K562 (cell line): ENCODE measurements around the gene STRA6. TPM values are rescaled to one million over a fixed set of nuclear protein-coding genes. Genes with fewer than 3 reads are reported as not detected.
A peak's percentile ranks its signal among the peaks of the same experiment; 100 is the strongest.

Experiments used
- ATAC-seq: fragments of 200-7000 bp; cut with Tn5 transposase; 3 replicates; pipeline ENCODE4 v1.9.1; 2020; ENCODE audit warnings: moderate library complexity
- BruUV-seq: library from RNA; stranded (reverse); fragments of 400-500 nt; replicated peaks from 2 replicates; lab custom pipeline; 2021; lab: Mats Ljungman, UMichigan
- CTCF ChIA-PET: fragments of 300-600 bp; formaldehyde crosslinking; extraction: SDS; loops from one replicate; lab custom pipeline; 2021; ENCODE audit warnings: low intra/inter-chr PET ratio; lab: Yijun Ruan, JAX
- POLR2A ChIA-PET: fragments of 300-600, 350-650 bp; sonication (Branson Sonifier 250); formaldehyde crosslinking; extraction: SDS; loops from one replicate; lab custom pipeline; 2021; ENCODE audit warnings: antibody characterized with exemption, inconsistent platforms; lab: Yijun Ruan, JAX
- DNase-seq, 4 experiments: peaks; one replicate each; pipeline versions ENCODE4 v3.0.0 to v3.0.0-alpha.2; 2011 to 2018; ENCODE audit warnings: low spot score in 3 of 4, mixed read lengths in 3 of 4; ENCODE audit errors: extremely low read depth in 1 of 4
- FAIRE-seq: peaks from 2 replicates; lab custom pipeline; 2011; peaks lifted over from hg19 to GRCh38; lab: Jason Lieb, UNC
- H2AFZ ChIP-seq: 2 replicates; pipeline ENCODE4 v1.6.0; 2011; ENCODE audit warnings: low read depth, low read length, control low read depth, inconsistent platforms
- H3K27ac ChIP-seq: fragments of 200-600 bp; 3 replicates; pipeline ENCODE4 v1.8.0; 2011; ENCODE audit warnings: low read depth, mild to moderate bottlenecking, control low read depth, inconsistent platforms, low read length, moderate library complexity, mixed read lengths; ENCODE audit errors: extremely low read depth
- H3K27me3 ChIP-seq, 2 experiments: fragments of 300-600 bp in 1 of 2; 2 replicates in 1 of 2; 3 replicates in 1 of 2; pipeline versions ENCODE4 v1.6.0 to v1.8.0; 2011; ENCODE audit warnings: inconsistent platforms in 2 of 2, low read length in 2 of 2, mild to moderate bottlenecking in 1 of 2, mixed read lengths in 1 of 2, moderate library complexity in 1 of 2; ENCODE audit not compliant: control insufficient read depth in 2 of 2, insufficient read depth in 2 of 2
- H3K36me3 ChIP-seq: fragments of 300-600 bp; 3 replicates; pipeline ENCODE4 v1.8.0; 2011; ENCODE audit warnings: mild to moderate bottlenecking, low read length, inconsistent platforms; ENCODE audit not compliant: control insufficient read depth, insufficient read depth
- H3K4me1 ChIP-seq, 2 experiments: fragments of 200-600 bp in 1 of 2; replicated peaks in 1 of 2; 2 replicates in 1 of 2; 3 replicates in 1 of 2; pipeline versions ENCODE4 v1.5.1 to v1.8.0; 2011; ENCODE audit warnings: inconsistent platforms in 2 of 2, low read length in 2 of 2, mild to moderate bottlenecking in 1 of 2, mixed read lengths in 1 of 2, moderate library complexity in 1 of 2; ENCODE audit not compliant: control insufficient read depth in 2 of 2, insufficient read depth in 2 of 2
- H3K4me2 ChIP-seq: 2 replicates; pipeline ENCODE4 v1.6.1; 2011; ENCODE audit warnings: low read length, control low read depth, inconsistent platforms, mixed read lengths; ENCODE audit not compliant: insufficient read depth
- H3K4me3 ChIP-seq: fragments of 200-600 bp; sonication (generic), shearing (Covaris generic); 2 replicates; pipeline ENCODE4 v1.5.1; 2016; ENCODE audit warnings: control low read depth, inconsistent platforms
- H3K79me2 ChIP-seq: fragments of 200-600 bp; 3 replicates; pipeline ENCODE4 v1.8.0; 2011; ENCODE audit warnings: low read length, inconsistent platforms; ENCODE audit not compliant: control insufficient read depth, insufficient read depth
- H3K9ac ChIP-seq, 2 experiments: 2 replicates each; pipeline versions ENCODE4 v1.6.0 to v1.6.1; 2011; ENCODE audit warnings: low read depth in 2 of 2, low read length in 2 of 2, control low read depth in 1 of 2, inconsistent platforms in 1 of 2, mild to moderate bottlenecking in 1 of 2, mixed read lengths in 1 of 2; ENCODE audit not compliant: insufficient read depth in 1 of 2
- H3K9me1 ChIP-seq: one replicate; pipeline ENCODE4 v1.6.0; 2011; ENCODE audit warnings: inconsistent platforms, mild to moderate bottlenecking, low read length, moderate library complexity; ENCODE audit not compliant: control insufficient read depth, insufficient read depth
- H3K9me3 ChIP-seq: replicated peaks from 2 replicates; pipeline ENCODE4 v1.5.1; 2011; ENCODE audit warnings: low read depth, low read length, inconsistent platforms; ENCODE audit not compliant: control insufficient read depth, insufficient read depth
- H4K20me1 ChIP-seq: replicated peaks from 2 replicates; pipeline ENCODE4 v1.6.1; 2011; ENCODE audit warnings: low read length, inconsistent platforms, mixed read lengths; ENCODE audit not compliant: control insufficient read depth, insufficient read depth
- BMI1 ChIP-seq: fragments of 150-350 bp; IDR thresholded peaks from 2 replicates; pipeline ENCODE4 v1.6.1; 2014; ENCODE audit warnings: low read length
- CBX8 ChIP-seq: fragments of 200-600 bp; sonication (generic); IDR thresholded peaks from 2 replicates; pipeline ENCODE4 v1.6.1; 2012; ENCODE audit warnings: borderline replicate concordance, mixed run types, low read depth, mild to moderate bottlenecking, moderate library complexity, mixed read lengths, low read length, control low read depth, inconsistent platforms; ENCODE audit not compliant: poor library complexity, severe bottlenecking; ENCODE audit errors: extremely low read depth
- KHSRP ChIP-seq: fragments of 450-650 bp; IDR thresholded peaks from 2 replicates; pipeline ENCODE4 v1.6.1; 2017
- MLLT1 ChIP-seq, 2 experiments: fragments of 450-650 bp; IDR thresholded peaks; 2 replicates each; pipeline ENCODE4 v1.6.1; 2016
- NCOA4 ChIP-seq: fragments of 450-650 bp; IDR thresholded peaks from 2 replicates; pipeline ENCODE4 v1.6.1; 2018; ENCODE audit warnings: mild to moderate bottlenecking; ENCODE audit not compliant: partially characterized antibody
- NCOA6 ChIP-seq: fragments of 450-650 bp; IDR thresholded peaks from 2 replicates; pipeline ENCODE4 v1.6.1; 2017; ENCODE audit warnings: mild to moderate bottlenecking
- PCBP1 ChIP-seq: fragments of 200-400 bp; formaldehyde crosslinking; IDR thresholded peaks from 2 replicates; pipeline ENCODE4 v1.6.1; 2018; ENCODE audit warnings: mild to moderate bottlenecking, low read depth, low read length; ENCODE audit not compliant: poor library complexity, severe bottlenecking
- POLR2AphosphoS5 ChIP-seq: IDR thresholded peaks from 2 replicates; pipeline ENCODE4 v1.6.1; 2011; ENCODE audit warnings: mild to moderate bottlenecking, low read depth, low read length, moderate library complexity; ENCODE audit not compliant: control insufficient read depth, insufficient read depth
- RHOXF2B ChIP-seq: fragments of 250-450 bp; sonication (Bioruptor Pico); conservative IDR thresholded peaks from 2 replicates; pipeline ENCODE4 v1.5.1; 2021
- ZBTB1 ChIP-seq: sonication (generic); formaldehyde crosslinking; IDR thresholded peaks from 2 replicates; pipeline ENCODE4 v1.8.1; 2023; ENCODE audit warnings: missing genetic modification reagents, low read depth, mild to moderate bottlenecking, borderline replicate concordance
- ZBTB26 ChIP-seq: fragments of 450-650 bp; formaldehyde crosslinking; IDR thresholded peaks from 2 replicates; pipeline ENCODE4 v1.4.0; 2022; ENCODE audit warnings: missing genetic modification characterization
- ZFP36 ChIP-seq: fragments of 150-350 bp; IDR thresholded peaks from 2 replicates; pipeline ENCODE4 v1.6.1; 2018; ENCODE audit warnings: low read length, low read depth; ENCODE audit not compliant: partially characterized antibody
- ZNF3 ChIP-seq: fragments of 250-450 bp; sonication (Bioruptor Pico); IDR thresholded peaks from 2 replicates; pipeline ENCODE4 v1.5.0; 2021; ENCODE audit warnings: mild to moderate bottlenecking, moderate library complexity
- WGBS: fragments of 100-300 bp; shearing (Covaris generic); methylation state at CpG from one replicate; pipeline ENCODE4 v1.1.6; 2016; ENCODE audit warnings: low coverage, mixed read lengths; ENCODE audit not compliant: insufficient coverage; ENCODE audit errors: missing lambda C conversion rate; 5-methylcytosine and 5-hydroxymethylcytosine counted together
- in situ Hi-C: fragments of 300-500 bp; cut with MboI; formaldehyde crosslinking; loops from 4 replicates; pipeline ENCODE4 v1.15.0; 2018; ENCODE audit warnings: inconsistent platforms, mixed read lengths
- intact Hi-C: fragments of 100-400 bp; cut with micrococcal nuclease; formaldehyde crosslinking; loops from 2 replicates; pipeline ENCODE4 v1.14.2; 2022
- polyA plus RNA-seq, 8 experiments: library from polyadenylated mRNA; depleted of rRNA in 4 of 8; stranded (reverse) in 5 of 8; unstranded in 3 of 8; fragments of >200 nt; fragmentation: Nextera tagmentation in 2 of 8; fragmentation: Illumina TruSeq in 1 of 8; extraction: Ambion mirVana in 2 of 8; extraction: Trizol in 1 of 8; gene quantifications; 2 replicates each; pipeline versions ENCODE4 v1.2.1 to v1.2.3, GENCODE V29; 2011 to 2014; ENCODE audit warnings: inconsistent platforms in 1 of 8, missing spikeins in 1 of 8
- total RNA-seq, 7 experiments: library from RNA; depleted of rRNA in 6 of 7; stranded (reverse); fragments of >200 nt in 6 of 7; fragmentation: Illumina TruSeq in 2 of 7; extraction: Trizol in 2 of 7; gene quantifications; 2 replicates each; pipeline versions ENCODE4 v1.2.1 to v1.2.3, GENCODE V29; 2011 to 2021; ENCODE audit warnings: low replicate concordance in 1 of 7

Gene STRA6
- total and polyA plus RNA-seq, 9 of the 15 experiments (the other 6 are each of a cell fraction or from before 2014, with no cell fraction given) = 0.04 to 2.0 (median 0.43) TPM; not detected in 2

DNA sequence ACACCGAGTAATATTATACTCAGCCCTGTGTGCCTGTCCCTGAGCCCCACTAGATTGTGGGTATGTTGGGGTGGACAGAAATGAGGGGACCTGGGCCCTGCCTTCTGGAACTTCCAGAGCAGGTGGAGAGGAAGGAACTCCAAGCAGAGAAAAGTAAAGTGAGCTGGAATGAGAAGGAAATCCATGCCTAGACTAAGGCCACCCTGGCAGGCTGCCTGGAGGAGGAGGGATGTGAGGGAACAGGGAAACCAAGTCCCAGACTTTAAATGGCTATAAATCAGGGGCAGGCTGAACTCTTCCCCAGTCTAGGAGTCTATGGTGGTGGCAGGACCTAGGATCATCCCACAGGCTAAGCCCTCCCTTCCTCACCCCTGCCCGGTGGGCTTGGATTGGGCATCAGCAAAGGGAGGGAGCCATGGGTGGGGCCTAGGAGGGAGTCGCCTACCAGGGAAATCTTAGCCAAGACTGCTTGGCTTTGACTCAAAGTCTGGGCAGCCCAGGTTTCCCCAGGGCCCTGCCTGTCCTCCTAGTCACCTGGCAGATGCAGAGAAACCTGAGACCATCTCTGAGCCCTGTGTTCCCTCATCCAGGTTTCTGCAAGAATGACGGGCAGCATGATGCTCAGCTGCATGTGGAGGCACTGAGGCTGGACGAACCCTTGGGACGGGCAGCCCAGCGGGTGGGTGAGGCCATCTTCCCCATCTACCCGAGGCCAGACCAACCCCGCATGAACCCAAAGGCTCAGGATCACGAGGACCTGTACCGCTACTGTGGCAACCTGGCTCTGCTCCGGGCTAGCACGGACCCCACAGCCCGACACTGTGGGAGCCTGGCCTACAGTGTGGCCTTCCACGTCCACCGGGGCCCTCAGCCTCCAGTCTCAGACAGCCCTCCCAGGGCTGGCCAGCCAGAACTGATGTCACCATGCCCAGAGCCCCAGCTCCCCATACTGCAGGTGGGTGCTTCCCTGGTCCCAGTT, 15.6 kb upstream of the STRA6 start:
- BruUV-seq = no TSS peak

DNA sequence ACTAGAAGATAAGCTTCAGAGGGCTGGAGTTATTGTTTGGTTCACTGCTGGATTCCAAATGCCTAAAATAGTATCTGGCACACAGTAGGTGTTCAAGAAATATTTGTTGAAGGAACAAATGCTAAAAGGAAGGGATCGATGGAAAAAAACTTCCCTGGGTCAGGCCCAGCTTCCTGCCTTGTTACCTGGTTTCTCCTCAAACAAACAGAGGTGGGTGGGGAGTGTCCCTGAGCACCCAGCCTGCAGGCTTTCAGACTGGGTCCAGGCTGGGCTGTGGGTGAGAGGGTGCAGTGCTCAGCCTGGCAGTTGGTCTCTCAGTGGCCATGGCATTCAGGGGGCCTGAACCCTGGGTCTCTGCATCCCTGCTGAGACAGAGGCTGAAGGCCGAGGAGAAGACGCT, 14.4 kb upstream of the STRA6 start:
- peaks cover 10 to 49% of the 10 kb centered on the region in 2 experiments; a peak in 3 of 5 replicates for H3K27me3 ChIP-seq
- H3K27ac ChIP-seq = no peak overlapping the region
- BruUV-seq = no TSS peak
- peaks cover 10% of the 10 kb centered on the region; the same call in 1 of the 2 replicates for H4K20me1 ChIP-seq
- no peaks in the 10 kb centered on the region for H3K9me3 ChIP-seq
- ChIA-PET POLR2A (interaction anchor here (1.4 kb wide), 1 partner anchor 13 kb away, joined by 5 read pairs; no protein-coding TSS in a partner anchor), CTCF (no interaction called here)
- H3K9me1 ChIP-seq = no peaks in the 10 kb centered on the region
- H3K4me2 ChIP-seq = no peak overlapping the region
- peaks cover 0 to 5% of the 10 kb centered on the region in 2 experiments; a peak in 2 of 5 replicates for H3K4me1 ChIP-seq
- H2AFZ ChIP-seq = no peak overlapping the region
- intact Hi-C loops (no loop called here), in situ Hi-C loops (no loop called here)
- 4% methylated on average over 3 of the region's 3 CpGs for WGBS
- no peak overlapping the region for H3K9ac ChIP-seq
- H3K4me3 ChIP-seq = no peak overlapping the region
- FAIRE-seq (no peak), ATAC-seq (no peak), DNase-seq (no peak)
- H3K79me2 ChIP-seq = no peaks in the 10 kb centered on the region
- no peaks in the 10 kb centered on the region for H3K36me3 ChIP-seq
- TF ChIP-seq RHOXF2B (CRISPR knock-in tag) (no peak), ZBTB1 (CRISPR knock-in tag) (no peak), MLLT1 (IDR thresholded peaks at IDR 0.05) (no peak), BMI1 (no peak), PCBP1 (no peak), NCOA4 (no peak), KHSRP (no peak), POLR2AphosphoS5 (no peak), ZBTB26 (CRISPR knock-in tag) (no peak), ZNF3 (CRISPR knock-in tag) (no peak), NCOA6 (no peak)

More for the DNA sequence above, 15.6 kb upstream of the STRA6 start:
- ChIA-PET CTCF (no interaction called here), POLR2A (no interaction called here)
- H3K9me3 ChIP-seq = no peaks in the 10 kb centered on the region
- peaks cover 10% of the 10 kb centered on the region; the same call in 1 of the 2 replicates for H4K20me1 ChIP-seq
- no peak overlapping the region for H3K9ac ChIP-seq
- intact Hi-C loops (no loop called here), in situ Hi-C loops (no loop called here)
- no peaks in the 10 kb centered on the region for H3K9me1 ChIP-seq
- H2AFZ ChIP-seq = no peak overlapping the region
- peaks cover 5 to 52% of the 10 kb centered on the region in 2 experiments; a peak in 3 of 5 replicates for H3K27me3 ChIP-seq
- H3K4me2 ChIP-seq = no peak overlapping the region
- TF ChIP-seq CBX8 (no peak), ZFP36 (peak; percentile 78)
- peaks cover 0 to 5% of the 10 kb centered on the region in 2 experiments; a peak in 2 of 5 replicates for H3K4me1 ChIP-seq
- H3K36me3 ChIP-seq = no peaks in the 10 kb centered on the region
- ATAC-seq (no peak; the same call in 2 of the 3 replicates), FAIRE-seq (no peak), DNase-seq (no peak)
- H3K27ac ChIP-seq = no peak overlapping the region
- H3K79me2 ChIP-seq = no peaks in the 10 kb centered on the region
- H3K4me3 ChIP-seq = no peak overlapping the region
- 3% methylated on average over 14 of the region's 16 CpGs for WGBS
